H1 (cell line): Measurements from ENCODE around the gene RGP1. TPM values are rescaled to one million over a fixed set of nuclear protein-coding genes. Genes with fewer than 3 reads are reported as not detected.

ENCODE experiments used
- CTCF ChIA-PET: fragments of 300-600 bp; sonication (Branson Sonifier 250); formaldehyde crosslinking; loops from one replicate; lab custom pipeline; 2021; ENCODE audit not compliant: partially characterized antibody; lab: Charles Lee
- POLR2A ChIA-PET: fragments of 300-600 bp; sonication (Branson Sonifier 250); formaldehyde crosslinking; loops from one replicate; lab custom pipeline; 2021; ENCODE audit warnings: inconsistent platforms; ENCODE audit not compliant: partially characterized antibody; lab: Charles Lee
- DNase-seq, 2 experiments: peaks; one replicate each; pipeline versions ENCODE4 v3.0.0 to v3.0.0-alpha.2; 2010 to 2022; ENCODE audit warnings: low spot score in 2 of 2, low read depth in 1 of 2, mixed read lengths in 1 of 2
- FAIRE-seq: peaks from 2 replicates; lab custom pipeline; 2011; peaks lifted over from hg19 to GRCh38; lab: Jason Lieb, UNC
- H2AFZ ChIP-seq: 2 replicates; pipeline ENCODE4 v1.8.1; 2012; ENCODE audit warnings: low read length, inconsistent platforms
- H2AK5ac ChIP-seq: 2 replicates; pipeline ENCODE4 v1.6.1; 2013; ENCODE audit warnings: low read depth, low read length
- H2BK120ac ChIP-seq: replicated peaks from 2 replicates; pipeline ENCODE3; 2013; ENCODE audit warnings: low read depth, low read length, inconsistent platforms
- H2BK12ac ChIP-seq: 2 replicates; pipeline ENCODE4 v1.6.1; 2013; ENCODE audit warnings: low read depth, low read length
- H2BK15ac ChIP-seq: 2 replicates; pipeline ENCODE4 v1.6.1; 2013; ENCODE audit warnings: low read length
- H2BK20ac ChIP-seq: 2 replicates; pipeline ENCODE4 v1.6.1; 2013; ENCODE audit warnings: low read length
- H2BK5ac ChIP-seq: 2 replicates; pipeline ENCODE4 v1.6.1; 2013; ENCODE audit warnings: low read depth, low read length
- H3K14ac ChIP-seq: 2 replicates; pipeline ENCODE4 v1.6.1; 2013; ENCODE audit warnings: inconsistent platforms; ENCODE audit not compliant: insufficient read length
- H3K18ac ChIP-seq: 2 replicates; pipeline ENCODE4 v1.6.1; 2013; ENCODE audit warnings: low read length; ENCODE audit errors: extremely low read depth
- H3K23ac ChIP-seq: 2 replicates; pipeline ENCODE4 v1.6.1; 2013; ENCODE audit warnings: inconsistent platforms; ENCODE audit not compliant: insufficient read length
- H3K23me2 ChIP-seq: 2 replicates; pipeline ENCODE4 v1.6.1; 2013; ENCODE audit warnings: low read depth, low read length
- H3K27ac ChIP-seq: 2 replicates; pipeline ENCODE4 v1.6.1; 2011; ENCODE audit warnings: low read depth, low read length, inconsistent platforms
- H3K27me3 ChIP-seq, 4 experiments: replicated peaks in 1 of 4; 1 replicate in 1 of 4; 2 replicates in 3 of 4; pipeline versions ENCODE4 v1.6.1 to v1.8.1; 2011 to 2013; ENCODE audit warnings: low read length in 3 of 4, mild to moderate bottlenecking in 3 of 4, inconsistent platforms in 2 of 4, mixed read lengths in 2 of 4, moderate library complexity in 1 of 4; ENCODE audit not compliant: control insufficient read depth in 3 of 4, insufficient read depth in 3 of 4; ENCODE audit errors: extremely low read depth in 1 of 4
- H3K36me3 ChIP-seq, 4 experiments: 2 replicates each; pipeline versions ENCODE4 v1.6.1 to v1.8.1; 2011 to 2013; ENCODE audit warnings: mild to moderate bottlenecking in 4 of 4, low read length in 3 of 4, moderate library complexity in 2 of 4, control low read depth in 1 of 4, inconsistent platforms in 1 of 4; ENCODE audit not compliant: insufficient read depth in 4 of 4, control insufficient read depth in 2 of 4
- H3K4ac ChIP-seq: replicated peaks from 2 replicates; pipeline ENCODE3; 2013; ENCODE audit warnings: low read length, low read depth, mixed read lengths, inconsistent platforms; ENCODE audit not compliant: insufficient read length
- H3K4me1 ChIP-seq, 4 experiments: replicated peaks in 1 of 4; 1 replicate in 1 of 4; 2 replicates in 3 of 4; pipeline versions ENCODE4 v1.6.1 to v1.8.1; 2011 to 2013; ENCODE audit warnings: low read length in 3 of 4, inconsistent platforms in 2 of 4, mixed read lengths in 1 of 4; ENCODE audit not compliant: insufficient read depth in 4 of 4, control insufficient read depth in 3 of 4
- H3K4me2 ChIP-seq, 2 experiments: 2 replicates each; pipeline versions ENCODE4 v1.6.1 to v1.8.1; 2011 to 2013; ENCODE audit warnings: low read depth in 2 of 2, low read length in 2 of 2, control low read depth in 1 of 2, inconsistent platforms in 1 of 2, mild to moderate bottlenecking in 1 of 2; ENCODE audit not compliant: insufficient read depth in 1 of 2
- H3K4me3 ChIP-seq, 4 experiments: fragments of 200-600, 300-600 bp in 1 of 4; sonication (generic), shearing (Covaris generic), sonication (Bioruptor Twin) in 1 of 4; 2 replicates each; pipeline versions ENCODE4 v1.5.1 to v1.8.1; 2011 to 2016; ENCODE audit warnings: low read length in 4 of 4, low read depth in 3 of 4, control low read depth in 2 of 4, inconsistent platforms in 2 of 4, mild to moderate bottlenecking in 2 of 4, mixed read lengths in 1 of 4, moderate library complexity in 1 of 4; ENCODE audit not compliant: insufficient read depth in 2 of 4; ENCODE audit errors: extremely low read depth in 1 of 4
- H3K56ac ChIP-seq: replicated peaks from 2 replicates; pipeline ENCODE3; 2013; ENCODE audit warnings: low read depth, mild to moderate bottlenecking, mixed read lengths, low read length, inconsistent platforms; ENCODE audit not compliant: insufficient read length
- H3K79me1 ChIP-seq: 2 replicates; pipeline ENCODE4 v1.6.1; 2013; ENCODE audit warnings: low read depth, low read length, control low read depth
- H3K79me2 ChIP-seq, 2 experiments: 2 replicates each; pipeline versions ENCODE4 v1.6.1 to v1.8.1; 2012 to 2013; ENCODE audit warnings: low read length in 2 of 2, mild to moderate bottlenecking in 2 of 2, inconsistent platforms in 1 of 2; ENCODE audit not compliant: insufficient read depth in 2 of 2, control insufficient read depth in 1 of 2
- H3K9ac ChIP-seq, 4 experiments: replicated peaks in 1 of 4; 1 replicate in 1 of 4; 2 replicates in 3 of 4; pipeline versions ENCODE4 v1.6.1 to v1.8.1; 2011 to 2013; ENCODE audit warnings: low read depth in 3 of 4, low read length in 3 of 4, control low read depth in 2 of 4, mild to moderate bottlenecking in 2 of 4, moderate library complexity in 2 of 4, inconsistent platforms in 1 of 4; ENCODE audit errors: extremely low read depth in 1 of 4
- H3K9me3 ChIP-seq, 2 experiments: 2 replicates each; pipeline versions ENCODE4 v1.6.1 to v1.8.1; 2012 to 2013; ENCODE audit warnings: mild to moderate bottlenecking in 2 of 2, moderate library complexity in 2 of 2, control low read depth in 1 of 2, inconsistent platforms in 1 of 2, low read depth in 1 of 2, low read length in 1 of 2, mixed read lengths in 1 of 2; ENCODE audit not compliant: insufficient read depth in 2 of 2
- H4K20me1 ChIP-seq, 2 experiments: replicated peaks in 1 of 2; 2 replicates each; pipeline versions ENCODE3 to v1.8.1; 2011 to 2013; ENCODE audit warnings: inconsistent platforms in 2 of 2, low read length in 2 of 2, mild to moderate bottlenecking in 1 of 2; ENCODE audit not compliant: insufficient read depth in 2 of 2, control insufficient read depth in 1 of 2
- H4K5ac ChIP-seq: 2 replicates; pipeline ENCODE4 v1.6.1; 2013; ENCODE audit warnings: low read length, low read depth, mixed read lengths, inconsistent platforms; ENCODE audit not compliant: insufficient read length
- H4K8ac ChIP-seq: 2 replicates; pipeline ENCODE4 v1.8.0; 2013; ENCODE audit warnings: mild to moderate bottlenecking, moderate library complexity, low read length, inconsistent platforms; ENCODE audit not compliant: insufficient read depth; ENCODE audit errors: extremely low read depth
- H4K91ac ChIP-seq: replicated peaks from 2 replicates; pipeline ENCODE3; 2013; ENCODE audit warnings: low read length, mixed read lengths, inconsistent platforms; ENCODE audit not compliant: insufficient read length
- CHD2 ChIP-seq: IDR thresholded peaks from 2 replicates; pipeline ENCODE4 v1.6.1; 2012; ENCODE audit warnings: low read length, improper control_type of control experiment
- CREB1 ChIP-seq: IDR thresholded peaks from 2 replicates; pipeline ENCODE4 v1.6.1; 2012; ENCODE audit warnings: inconsistent platforms
- FOSL1 ChIP-seq: IDR thresholded peaks from 2 replicates; pipeline ENCODE4 v1.6.1; 2011; ENCODE audit warnings: mild to moderate bottlenecking, low read depth, low read length, moderate library complexity; ENCODE audit not compliant: insufficient read depth
- GABPA ChIP-seq: IDR thresholded peaks from 2 replicates; pipeline ENCODE4 v1.6.1; 2011; ENCODE audit warnings: mild to moderate bottlenecking, low read length, moderate library complexity, borderline replicate concordance; ENCODE audit not compliant: insufficient read depth
- GTF2F1 ChIP-seq: IDR thresholded peaks from 2 replicates; pipeline ENCODE4 v1.6.1; 2012; ENCODE audit warnings: low read depth, low read length, improper control_type of control experiment, borderline replicate concordance
- HDAC6 ChIP-seq: IDR thresholded peaks from one replicate; pipeline ENCODE4 v1.7.1; 2012; ENCODE audit warnings: low read depth, mild to moderate bottlenecking, inconsistent platforms, low read length, moderate library complexity
- JUND ChIP-seq: IDR thresholded peaks from 2 replicates; pipeline ENCODE4 v1.6.1; 2011; ENCODE audit warnings: mild to moderate bottlenecking, improper control_type of control experiment, low read length
- KDM1A ChIP-seq: fragments of 200-600, 300-600 bp; sonication (generic); IDR thresholded peaks from 2 replicates; pipeline ENCODE4 v1.7.1; 2016; ENCODE audit warnings: mild to moderate bottlenecking, low read length, borderline replicate concordance
- KDM4A ChIP-seq: IDR thresholded peaks from one replicate; pipeline ENCODE4 v1.7.1; 2012; ENCODE audit warnings: low read depth, mild to moderate bottlenecking, moderate library complexity, low read length, inconsistent platforms; ENCODE audit not compliant: severe bottlenecking
- POU5F1 ChIP-seq: IDR thresholded peaks from 2 replicates; pipeline ENCODE4 v1.6.1; 2011; ENCODE audit warnings: low read depth, mild to moderate bottlenecking, low read length, moderate library complexity
- RBBP5 ChIP-seq: IDR thresholded peaks from 2 replicates; pipeline ENCODE4 v1.7.1; 2012; ENCODE audit warnings: low read depth, mild to moderate bottlenecking, inconsistent platforms, low read length, moderate library complexity, borderline replicate concordance
- RFX5 ChIP-seq: IDR thresholded peaks from 2 replicates; pipeline ENCODE4 v1.6.1; 2011; ENCODE audit warnings: low read depth, low read length, improper control_type of control experiment, borderline replicate concordance
- RXRA ChIP-seq: IDR thresholded peaks from 2 replicates; pipeline ENCODE4 v1.6.1; 2011; ENCODE audit warnings: low read depth, mild to moderate bottlenecking, low read length, moderate library complexity; ENCODE audit not compliant: insufficient read depth
- SIN3A ChIP-seq, 2 experiments: IDR thresholded peaks in 1 of 2; conservative IDR thresholded peaks in 1 of 2; 2 replicates each; pipeline ENCODE4 v1.6.1; 2011 to 2012; ENCODE audit warnings: low read length in 2 of 2, improper control_type of control experiment in 1 of 2, low read depth in 1 of 2, mild to moderate bottlenecking in 1 of 2
- TAF1 ChIP-seq: IDR thresholded peaks from 2 replicates; pipeline ENCODE4 v1.6.1; 2011; ENCODE audit warnings: mild to moderate bottlenecking, low read depth, low read length
- WGBS, 2 experiments: shearing (Covaris generic) in 1 of 2; methylation state at CpG; one replicate each; pipeline versions ENCODE4 v1.1.6 to v1.1.7; 2013 to 2015; ENCODE audit warnings: low lambda C conversion rate in 2 of 2, mixed read lengths in 2 of 2, inconsistent platforms in 1 of 2, low coverage in 1 of 2, missing lambda C conversion rate in 1 of 2; ENCODE audit not compliant: insufficient replicate concordance in 2 of 2, insufficient coverage in 1 of 2, insufficient read length in 1 of 2; ENCODE audit errors: extremely low coverage in 1 of 2, missing lambda C conversion rate in 1 of 2; 5-methylcytosine and 5-hydroxymethylcytosine counted together
- polyA plus RNA-seq, 7 experiments: library from polyadenylated mRNA; depleted of rRNA in 3 of 7; stranded (reverse) in 5 of 7; unstranded in 2 of 7; fragments of >200 nt in 5 of 7; fragments of 200-250 nt in 2 of 7; gene quantifications; 1 replicate in 5 of 7; 2 replicates in 1 of 7; 4 replicates in 1 of 7; pipeline versions ENCODE4 v1.2.1 to v1.2.3, GENCODE V29; 2011 to 2013; ENCODE audit warnings: missing spikeins in 2 of 7, mixed read lengths in 2 of 7
- total RNA-seq: library from RNA; stranded (reverse); fragmentation: NEBNext Ultra II Directional; extraction: Animal tissue kit (Norgen Biotek cat#: 25700); gene quantifications from 2 replicates; pipeline ENCODE4 v1.2.1, GENCODE V29; 2021

The RGP1 gene
- total and polyA plus RNA-seq, 2 of the 8 experiments (the other 6 are each of a cell fraction or from before 2014, with no cell fraction given): 11.8 to 22.7 TPM

DNA sequence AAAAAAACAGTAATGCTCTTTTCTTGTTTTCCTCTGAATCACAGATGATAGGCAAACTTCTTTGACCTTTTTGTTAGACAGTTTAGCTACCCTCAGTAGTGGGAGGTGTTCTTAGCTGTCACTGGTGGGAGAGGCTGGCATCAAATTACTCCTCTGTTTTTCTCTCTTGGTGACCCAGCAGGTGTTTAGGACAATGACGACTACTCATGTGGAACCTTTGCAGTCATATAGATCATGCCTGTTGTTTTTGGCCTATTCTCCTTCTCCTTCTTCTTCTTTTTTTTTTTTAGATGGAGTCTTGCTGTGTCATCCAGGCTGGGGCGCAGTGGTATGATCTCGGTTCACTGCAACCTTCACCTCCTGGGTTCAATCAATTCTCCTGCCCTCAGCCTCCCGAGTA is 26.9 kb downstream of the RGP1 start:
- no peak overlapping the region for H3K4ac ChIP-seq
- no peak overlapping the region for H4K91ac ChIP-seq
- H3K4me3 ChIP-seq: no peak overlapping the region
- H3K14ac ChIP-seq: no peak overlapping the region
- no peaks in the 10 kb centered on the region for H3K36me3 ChIP-seq
- H3K79me1 ChIP-seq: no peaks in the 10 kb centered on the region
- H3K56ac ChIP-seq: no peak overlapping the region
- H3K9me3 ChIP-seq: no peaks in the 10 kb centered on the region
- H3K4me1 ChIP-seq: peaks cover 0 to 6% (median 4%) of the 10 kb centered on the region in 4 experiments; a peak in 6 of 7 replicates
- ChIA-PET CTCF (interaction anchor here (1.0 to 3.8 kb wide), 11 partner anchors 13 to 106 kb away, joined by 3 to 29 read pairs (median 3); partner anchors contain the start of genes GBA2, HINT2 and RGP1), POLR2A (interaction anchor here (0.9 to 1.7 kb wide), 7 partner anchors 13 to 46 kb away, joined by 3 to 4 read pairs (median 3); partner anchors contain the start of genes CREB3 and TLN1)
- no peaks in the 10 kb centered on the region for H3K79me2 ChIP-seq
- H2BK15ac ChIP-seq: no peak overlapping the region
- 93% methylated on average over 4 of the region's 4 CpGs; no CpG with 5 or more reads in 1 of the 2 experiments for WGBS, 2 experiments
- DNase-seq: no peak
- H3K4me2 ChIP-seq: no peak overlapping the region
- no peak overlapping the region for H2BK120ac ChIP-seq
- H4K5ac ChIP-seq: no peak overlapping the region
- H4K8ac ChIP-seq: no peak overlapping the region
- no peak for FAIRE-seq
- H3K23me2 ChIP-seq: no peaks in the 10 kb centered on the region
- H3K27me3 ChIP-seq: no peaks in the 10 kb centered on the region
- H2AK5ac ChIP-seq: no peak overlapping the region
- no peak overlapping the region for H2BK20ac ChIP-seq
- no peaks in the 10 kb centered on the region for H4K20me1 ChIP-seq
- no peak overlapping the region for H3K27ac ChIP-seq
- no peak overlapping the region for H2AFZ ChIP-seq
- H3K9ac ChIP-seq: no peak overlapping the region
- H3K23ac ChIP-seq: no peak overlapping the region
- no peak overlapping the region for H2BK12ac ChIP-seq
- no peak overlapping the region for H3K18ac ChIP-seq
- no peak overlapping the region for H2BK5ac ChIP-seq
- TF ChIP-seq KDM4A (no peak), CHD2 (no peak), RBBP5 (no peak), CREB1 (no peak), RFX5 (no peak), KDM1A (no peak), FOSL1 (no peak), JUND (no peak), RXRA (no peak), GTF2F1 (no peak), HDAC6 (no peak), SIN3A (conservative IDR thresholded peaks at IDR 0.05 in 1 of 2, IDR thresholded peaks at IDR 0.05 in 1 of 2; ENCODE audit: low read depth in 1 of 2, low read length in 2 of 2) (no peak), POU5F1 (no peak), GABPA (no peak), TAF1 (no peak)
